Caco-2 (cell line): ENCODE data around the gene KLHL33. TPM values are rescaled to one million over a fixed set of nuclear protein-coding genes. Genes with fewer than 3 reads are reported as not detected.

Source experiments
- BruUV-seq: library from RNA; stranded (reverse); fragments of 400-500 nt; replicated peaks from 2 replicates; lab custom pipeline; 2021; lab: Mats Ljungman, UMichigan
- CTCF ChIA-PET: fragments of 300-600 bp; sonication (Branson Sonifier 250); formaldehyde crosslinking; loops from one replicate; lab custom pipeline; 2022; ENCODE audit warnings: antibody characterized with exemption; lab: Charles Lee
- POLR2A ChIA-PET: fragments of 300-600 bp; sonication (Branson Sonifier 250); formaldehyde crosslinking; loops from one replicate; lab custom pipeline; 2022; ENCODE audit warnings: antibody characterized with exemption; lab: Charles Lee
- DNase-seq, 2 experiments: peaks; one replicate each; pipeline versions ENCODE4 v3.0.0 to v3.0.0-alpha.2; 2020 to 2022
- H3K27me3 ChIP-seq: replicated peaks from 2 replicates; pipeline ENCODE4 v1.6.0; 2011; ENCODE audit warnings: low read length; ENCODE audit not compliant: control insufficient read depth, insufficient read depth
- H3K36me3 ChIP-seq: 2 replicates; pipeline ENCODE4 v1.5.1; 2011; ENCODE audit warnings: low read length; ENCODE audit not compliant: control insufficient read depth, insufficient read depth
- H3K4me1 ChIP-seq: fragments of 250-450 bp; sonication (Bioruptor Pico); 2 replicates; pipeline ENCODE4 v1.5.1; 2020; ENCODE audit warnings: mild to moderate bottlenecking
- H3K4me3 ChIP-seq: 2 replicates; pipeline ENCODE4 v1.5.1; 2011; ENCODE audit warnings: low read depth, mild to moderate bottlenecking, control low read depth, low read length
- H3K9me3 ChIP-seq: fragments of 250-450 bp; sonication (Bioruptor Pico); 2 replicates; pipeline ENCODE4 v1.5.1; 2020; ENCODE audit warnings: mild to moderate bottlenecking, moderate library complexity
- H3K27ac Mint-ChIP-seq: one replicate; pipeline ENCODE4 v1.8.0; 2022; ENCODE audit warnings: mixed read lengths; ENCODE audit not compliant: unreplicated experiment
- H3K27me3 Mint-ChIP-seq: one replicate; pipeline ENCODE4 v1.8.0; 2022; ENCODE audit warnings: mixed read lengths; ENCODE audit not compliant: insufficient read depth, unreplicated experiment
- H3K36me3 Mint-ChIP-seq: one replicate; pipeline ENCODE4 v1.8.0; 2022; ENCODE audit warnings: mild to moderate bottlenecking, mixed read lengths; ENCODE audit not compliant: insufficient read depth, unreplicated experiment
- H3K4me1 Mint-ChIP-seq: one replicate; pipeline ENCODE4 v1.8.0; 2022; ENCODE audit warnings: low read depth, mixed read lengths; ENCODE audit not compliant: unreplicated experiment
- H3K4me3 Mint-ChIP-seq: one replicate; pipeline ENCODE4 v1.8.0; 2022; ENCODE audit warnings: mild to moderate bottlenecking, moderate library complexity, mixed read lengths; ENCODE audit not compliant: unreplicated experiment
- H3K9me3 Mint-ChIP-seq: one replicate; pipeline ENCODE4 v1.8.0; 2022; ENCODE audit warnings: mixed read lengths; ENCODE audit not compliant: unreplicated experiment
- CTCF ChIP-seq, 2 experiments: fragments of 200-600 bp in 1 of 2; IDR thresholded peaks; 1 replicate in 1 of 2; 2 replicates in 1 of 2; pipeline versions ENCODE4 v1.5.1 to v1.8.0; 2011 to 2022; ENCODE audit warnings: antibody characterized with exemption in 1 of 2, control low read depth in 1 of 2, inconsistent platforms in 1 of 2, low read depth in 1 of 2, low read length in 1 of 2, mild to moderate bottlenecking in 1 of 2, moderate library complexity in 1 of 2; ENCODE audit not compliant: insufficient read depth in 1 of 2, severe bottlenecking in 1 of 2, unreplicated experiment in 1 of 2
- intact Hi-C: fragments of 100-400 bp; cut with micrococcal nuclease; formaldehyde crosslinking; loops from one replicate; pipeline ENCODE4 v1.10.0; 2022; ENCODE audit not compliant: unreplicated experiment
- total RNA-seq: library from RNA; stranded (reverse); gene quantifications from 2 replicates; pipeline ENCODE4 v1.2.3, GENCODE V29; 2022

Gene KLHL33
- total RNA-seq, 1 experiment from 2014 or later: not detected

GRCh38 chr14:20384321-20384720 lies 51.6 kb downstream of the KLHL33 start:
- Mint-ChIP-seq H3K4me1 (no peaks in the 10 kb centered on the region), H3K36me3 (peaks cover 56% of the 10 kb centered on the region), H3K4me3 (no peak overlapping the region), H3K27ac (no peak overlapping the region), H3K9me3 (no peaks in the 10 kb centered on the region), H3K27me3 (no peaks in the 10 kb centered on the region)
- POLR2A ChIA-PET: no interaction called here
- DNase-seq: no peak
- BruUV-seq: no TSS peak
- intact Hi-C loops: no loop called here
- CTCF ChIA-PET: no interaction called here
- TF ChIP-seq CTCF (IDR thresholded peaks at IDR 0.05; ENCODE audit: insufficient read depth in 1 of 2, low read depth in 1 of 2, low read length in 1 of 2, severe bottlenecking in 1 of 2, unreplicated experiment in 1 of 2): no peak
- no peaks in the 10 kb centered on the region for H3K9me3 ChIP-seq
- no peaks in the 10 kb centered on the region for H3K4me1 ChIP-seq
- no peak overlapping the region for H3K4me3 ChIP-seq
- H3K36me3 ChIP-seq: peaks cover 3% of the 10 kb centered on the region
- no peaks in the 10 kb centered on the region for H3K27me3 ChIP-seq

GRCh38 chr14:20383636-20384035 lies 52.3 kb downstream of the KLHL33 start:
- no peak for TF ChIP-seq CTCF (IDR thresholded peaks at IDR 0.05; ENCODE audit: insufficient read depth in 1 of 2, low read depth in 1 of 2, low read length in 1 of 2, severe bottlenecking in 1 of 2, unreplicated experiment in 1 of 2)
- intact Hi-C loops: no loop called here
- H3K9me3 Mint-ChIP-seq: no peaks in the 10 kb centered on the region
- Histone ChIP-seq H3K4me1 (no peaks in the 10 kb centered on the region), H3K27me3 (no peaks in the 10 kb centered on the region), H3K4me3 (no peak overlapping the region), H3K9me3 (no peaks in the 10 kb centered on the region), H3K36me3 (peaks cover 3% of the 10 kb centered on the region)
- peaks cover 58% of the 10 kb centered on the region for H3K36me3 Mint-ChIP-seq
- no peaks in the 10 kb centered on the region for H3K27me3 Mint-ChIP-seq
- H3K4me3 Mint-ChIP-seq: no peak overlapping the region
- CTCF ChIA-PET: no interaction called here
- DNase-seq: no peak
- BruUV-seq: no TSS peak
- no peaks in the 10 kb centered on the region for H3K4me1 Mint-ChIP-seq
- POLR2A ChIA-PET: no interaction called here
- H3K27ac Mint-ChIP-seq: no peak overlapping the region

- H3K27me3 ChIP-seq: no peaks in the 10 kb centered on the region
- H3K36me3 Mint-ChIP-seq: peaks cover 55% of the 10 kb centered on the region
- no peak for DNase-seq
- no peak overlapping the region for H3K27ac Mint-ChIP-seq
- H3K27me3 Mint-ChIP-seq: no peaks in the 10 kb centered on the region
- H3K4me3 Mint-ChIP-seq: no peak overlapping the region
- POLR2A ChIA-PET: no interaction called here
- CTCF ChIA-PET: no interaction called here
- no peak for TF ChIP-seq CTCF (IDR thresholded peaks at IDR 0.05; ENCODE audit: insufficient read depth in 1 of 2, low read depth in 1 of 2, low read length in 1 of 2, severe bottlenecking in 1 of 2, unreplicated experiment in 1 of 2)
- H3K4me3 ChIP-seq: no peak overlapping the region
- H3K4me1 ChIP-seq: no peaks in the 10 kb centered on the region
- H3K4me1 Mint-ChIP-seq: no peaks in the 10 kb centered on the region
- H3K36me3 ChIP-seq: peaks cover 3% of the 10 kb centered on the region
- H3K9me3 Mint-ChIP-seq: no peaks in the 10 kb centered on the region
- BruUV-seq: no TSS peak
- H3K9me3 ChIP-seq: no peaks in the 10 kb centered on the region
- intact Hi-C loops: no loop called here
Measured at GRCh38 chr14:20383032-20383431, 52.9 kb downstream of the KLHL33 start.
